Transverse colon (tissue), 3 donors: ENCODE data around the gene SLC51B.

ENCODE experiments used
- CTCF ChIP-seq, 5 experiments: fragments of 200-600 bp in 3 of 5; fragments of 450-650 bp in 2 of 5; sonication (generic) in 3 of 5; IDR thresholded peaks; 1 replicate in 2 of 5; 2 replicates in 3 of 5; pipeline ENCODE4 v1.5.1; 2016 to 2017; ENCODE audit warnings: antibody characterized with exemption in 5 of 5, inconsistent platforms in 3 of 5, mild to moderate bottlenecking in 2 of 5, moderate library complexity in 1 of 5
- EP300 ChIP-seq: sonication (generic); formaldehyde crosslinking; IDR thresholded peaks from one replicate; pipeline ENCODE4 v1.6.1; 2017; ENCODE audit warnings: antibody characterized with exemption, low read depth

- TF ChIP-seq CTCF (IDR thresholded peaks at IDR 0.05) (no peak), EP300 (no peak)
These were observed at the start of gene SLC51B for GRCh38 chr15:65044724-65045481.
